Upper lobe of left lung (tissue), 4 donors: ENCODE results near the gene TMED10.

Experiments used
- EP300 ChIP-seq, 4 donors: sonication (generic); formaldehyde crosslinking; IDR thresholded peaks; one replicate each; pipeline ENCODE4 v1.5.1; 2017; ENCODE audit warnings: antibody characterized with exemption in 4 of 4, control low read depth in 2 of 4
- POLR2AphosphoS5 ChIP-seq, 2 donors: sonication (generic); formaldehyde crosslinking; IDR thresholded peaks; one replicate each; pipeline ENCODE4 v1.5.1; 2017; ENCODE audit warnings: antibody characterized with exemption in 2 of 2
- TF ChIP-seq, protein P1 (sequence below), 6 experiments: fragments of 450-650 bp in 4 of 6; fragments of 200-600 bp in 2 of 6; sonication (generic) in 2 of 6; IDR thresholded peaks; one replicate each; pipeline ENCODE4 v1.5.1; 2016 to 2019; ENCODE audit warnings: antibody characterized with exemption in 6 of 6

DNA sequence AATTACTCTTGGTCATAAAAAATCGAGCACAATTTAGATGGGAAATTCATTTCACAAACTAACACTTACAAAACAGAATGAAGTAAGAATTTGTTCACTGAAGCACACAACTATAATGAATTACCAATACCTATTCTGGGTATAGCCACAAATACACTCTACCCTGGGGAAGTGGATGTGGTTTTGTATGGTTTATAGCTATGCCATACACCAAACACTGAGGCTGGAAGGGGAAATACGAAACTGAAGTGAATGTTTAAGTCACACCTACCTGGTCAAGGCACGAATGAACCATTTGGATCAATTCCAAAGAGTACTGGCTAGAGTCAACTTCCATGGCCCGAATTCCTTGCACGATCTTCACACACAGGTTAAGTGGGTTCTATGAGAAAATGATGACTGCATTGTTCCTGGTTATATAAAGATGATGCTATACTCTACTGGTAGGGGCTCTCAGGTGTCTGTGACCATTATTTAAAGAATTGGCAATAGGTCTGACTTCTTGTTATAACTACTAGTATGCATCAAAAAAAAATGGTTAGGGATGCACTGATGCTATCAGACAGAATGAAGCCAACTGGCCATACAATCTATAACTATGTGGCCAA lies 62.4 kb downstream of the TMED10 start:
- TF ChIP-seq, protein P1, sequence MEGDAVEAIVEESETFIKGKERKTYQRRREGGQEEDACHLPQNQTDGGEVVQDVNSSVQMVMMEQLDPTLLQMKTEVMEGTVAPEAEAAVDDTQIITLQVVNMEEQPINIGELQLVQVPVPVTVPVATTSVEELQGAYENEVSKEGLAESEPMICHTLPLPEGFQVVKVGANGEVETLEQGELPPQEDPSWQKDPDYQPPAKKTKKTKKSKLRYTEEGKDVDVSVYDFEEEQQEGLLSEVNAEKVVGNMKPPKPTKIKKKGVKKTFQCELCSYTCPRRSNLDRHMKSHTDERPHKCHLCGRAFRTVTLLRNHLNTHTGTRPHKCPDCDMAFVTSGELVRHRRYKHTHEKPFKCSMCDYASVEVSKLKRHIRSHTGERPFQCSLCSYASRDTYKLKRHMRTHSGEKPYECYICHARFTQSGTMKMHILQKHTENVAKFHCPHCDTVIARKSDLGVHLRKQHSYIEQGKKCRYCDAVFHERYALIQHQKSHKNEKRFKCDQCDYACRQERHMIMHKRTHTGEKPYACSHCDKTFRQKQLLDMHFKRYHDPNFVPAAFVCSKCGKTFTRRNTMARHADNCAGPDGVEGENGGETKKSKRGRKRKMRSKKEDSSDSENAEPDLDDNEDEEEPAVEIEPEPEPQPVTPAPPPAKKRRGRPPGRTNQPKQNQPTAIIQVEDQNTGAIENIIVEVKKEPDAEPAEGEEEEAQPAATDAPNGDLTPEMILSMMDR (IDR thresholded peaks at IDR 0.05), result no peak
- no peak for TF ChIP-seq POLR2AphosphoS5 (IDR thresholded peaks at IDR 0.05)
- TF ChIP-seq EP300 (IDR thresholded peaks at IDR 0.05), result no peak
